ENCODE data around the gene ATPAF2. TPM values are rescaled to one million over a fixed set of nuclear protein-coding genes. Genes with fewer than 3 reads are reported as not detected.

ATPAF2 gene
- total RNA-seq, 2 experiments from 2014 or later = 32.1 to 33.4 TPM

- ATAC-seq (peak; percentile 93), DNase-seq (peak; percentile 81)
- no peaks in the 10 kb centered on the region for H3K9me3 Mint-ChIP-seq (ENCODE audit: low read depth)
- CTCF ChIA-PET = interaction anchor here (0.5 to 4.0 kb wide), 38 partner anchors 8 to 536 kb away, joined by 3 to 29 read pairs (median 4); partner anchors contain the start of genes DRC3 and TOM1L2
- H3K27ac Mint-ChIP-seq = peak overlapping the region; percentile 24
- no peaks in the 10 kb centered on the region for H3K36me3 Mint-ChIP-seq
- peaks cover 42% of the 10 kb centered on the region for H3K4me1 Mint-ChIP-seq
- no peak overlapping the region for H3K4me3 Mint-ChIP-seq
- no peaks in the 10 kb centered on the region for H3K27me3 Mint-ChIP-seq
Measured at GRCh38 chr17:18033442-18034099, 5.4 kb downstream of the ATPAF2 start.

- Mint-ChIP-seq H3K9me3 (ENCODE audit: low read depth) (no peaks in the 10 kb centered on the region), H3K27ac (no peak overlapping the region), H3K27me3 (no peaks in the 10 kb centered on the region), H3K4me1 (peaks cover 35% of the 10 kb centered on the region), H3K36me3 (no peaks in the 10 kb centered on the region), H3K4me3 (no peak overlapping the region)
- ATAC-seq (no peak), DNase-seq (no peak)
- CTCF ChIA-PET = interaction anchor here (2.2 to 2.8 kb wide), 2 partner anchors 48 to 196 kb away, joined by 4 to 21 read pairs; no protein-coding TSS in a partner anchor
Measured at GRCh38 chr17:18031955-18032354, 7.0 kb downstream of the ATPAF2 start.

- H3K27me3 Mint-ChIP-seq = no peaks in the 10 kb centered on the region
- no peak overlapping the region for H3K4me3 Mint-ChIP-seq
- H3K27ac Mint-ChIP-seq = no peak overlapping the region
- ATAC-seq = no peak
- H3K9me3 Mint-ChIP-seq (ENCODE audit: low read depth) = no peaks in the 10 kb centered on the region
- DNase-seq = no peak
- CTCF ChIA-PET = interaction anchor here (1.2 to 1.7 kb wide), 3 partner anchors 36 to 159 kb away, joined by 3 to 6 read pairs (median 3); no protein-coding TSS in a partner anchor
- peaks cover 48% of the 10 kb centered on the region for H3K4me1 Mint-ChIP-seq
- peaks cover 3% of the 10 kb centered on the region for H3K36me3 Mint-ChIP-seq
Measured at GRCh38 chr17:18028952-18029540, 9.9 kb downstream of the ATPAF2 start.

GRCh38 chr17:18028114-18028951 is 10.6 kb downstream of the ATPAF2 start:
- CTCF ChIA-PET = interaction anchor here (0.9 to 1.7 kb wide), 5 partner anchors 35 to 346 kb away, joined by 3 to 6 read pairs (median 3); no protein-coding TSS in a partner anchor
- ATAC-seq = no peak
- H3K9me3 Mint-ChIP-seq (ENCODE audit: low read depth) = no peaks in the 10 kb centered on the region
- peaks cover 44% of the 10 kb centered on the region for H3K4me1 Mint-ChIP-seq
- peaks cover 3% of the 10 kb centered on the region for H3K36me3 Mint-ChIP-seq
- H3K4me3 Mint-ChIP-seq = no peak overlapping the region
- DNase-seq = no peak
- no peaks in the 10 kb centered on the region for H3K27me3 Mint-ChIP-seq
- no peak overlapping the region for H3K27ac Mint-ChIP-seq

- no peak overlapping the region for H3K27ac Mint-ChIP-seq
- CTCF ChIA-PET = interaction anchor here (1.5 to 3.8 kb wide), 2 partner anchors 8 to 345 kb away, joined by 3 to 23 read pairs; no protein-coding TSS in a partner anchor
- ATAC-seq (no peak), DNase-seq (no peak)
- no peaks in the 10 kb centered on the region for H3K9me3 Mint-ChIP-seq (ENCODE audit: low read depth)
- H3K36me3 Mint-ChIP-seq = peaks cover 3% of the 10 kb centered on the region
- no peaks in the 10 kb centered on the region for H3K27me3 Mint-ChIP-seq
- peaks cover 34% of the 10 kb centered on the region for H3K4me1 Mint-ChIP-seq
- H3K4me3 Mint-ChIP-seq = no peak overlapping the region
Measured at GRCh38 chr17:18027280-18027679, 11.7 kb downstream of the ATPAF2 start.

GRCh38 chr17:18025945-18026776 is 12.8 kb downstream of the ATPAF2 start:
- peaks cover 3% of the 10 kb centered on the region for H3K36me3 Mint-ChIP-seq
- peak; percentile 76 for ATAC-seq
- H3K4me1 Mint-ChIP-seq = peaks cover 28% of the 10 kb centered on the region
- no peaks in the 10 kb centered on the region for H3K9me3 Mint-ChIP-seq (ENCODE audit: low read depth)
- H3K27ac Mint-ChIP-seq = peak overlapping the region; percentile 84
- peak; percentile 78 for DNase-seq
- peak overlapping the region; percentile 12 for H3K4me3 Mint-ChIP-seq
- CTCF ChIA-PET = interaction anchor here (0.6 to 3.8 kb wide), 7 partner anchors 9 to 911 kb away, joined by 3 to 23 read pairs (median 4); no protein-coding TSS in a partner anchor
- no peaks in the 10 kb centered on the region for H3K27me3 Mint-ChIP-seq

- ATAC-seq = peak; percentile 98
- H3K27ac Mint-ChIP-seq = peak overlapping the region; percentile 84
- peak overlapping the region; percentile 12 for H3K4me3 Mint-ChIP-seq
- H3K36me3 Mint-ChIP-seq = peaks cover 3% of the 10 kb centered on the region
- H3K9me3 Mint-ChIP-seq (ENCODE audit: low read depth) = no peaks in the 10 kb centered on the region
- H3K27me3 Mint-ChIP-seq = no peaks in the 10 kb centered on the region
- CTCF ChIA-PET = interaction anchor here (0.6 to 3.8 kb wide), 8 partner anchors 9 to 429 kb away, joined by 3 to 23 read pairs (median 4); no protein-coding TSS in a partner anchor
- H3K4me1 Mint-ChIP-seq = peaks cover 28% of the 10 kb centered on the region
- peak; percentile 86 for DNase-seq
Measured at GRCh38 chr17:18025241-18025944, 13.6 kb downstream of the ATPAF2 start.

GRCh38 chr17:18021372-18021771 is 17.6 kb downstream of the ATPAF2 start:
- Mint-ChIP-seq H3K36me3 (peaks cover 3% of the 10 kb centered on the region), H3K4me3 (no peak overlapping the region), H3K27me3 (no peaks in the 10 kb centered on the region), H3K27ac (no peak overlapping the region), H3K9me3 (ENCODE audit: low read depth) (no peaks in the 10 kb centered on the region), H3K4me1 (peaks cover 15% of the 10 kb centered on the region)
- CTCF ChIA-PET = interaction anchor here (1.0 to 1.6 kb wide), 4 partner anchors 9 to 102 kb away, joined by 3 to 6 read pairs (median 4); no protein-coding TSS in a partner anchor
- DNase-seq (no peak), ATAC-seq (no peak)

GRCh38 chr17:18020971-18021370 is 18.0 kb downstream of the ATPAF2 start:
- Mint-ChIP-seq H3K27ac (no peak overlapping the region), H3K4me1 (peaks cover 11% of the 10 kb centered on the region), H3K36me3 (peaks cover 3% of the 10 kb centered on the region), H3K4me3 (no peak overlapping the region), H3K27me3 (no peaks in the 10 kb centered on the region), H3K9me3 (ENCODE audit: low read depth) (no peaks in the 10 kb centered on the region)
- CTCF ChIA-PET = interaction anchor here (1.0 to 1.6 kb wide), 5 partner anchors 9 to 101 kb away, joined by 3 to 6 read pairs (median 3); no protein-coding TSS in a partner anchor
- DNase-seq = no peak
- no peak for ATAC-seq

GRCh38 chr17:18019838-18020154 is 19.2 kb downstream of the ATPAF2 start:
- Mint-ChIP-seq H3K4me1 (no peaks in the 10 kb centered on the region), H3K27me3 (no peaks in the 10 kb centered on the region), H3K27ac (no peak overlapping the region), H3K36me3 (no peaks in the 10 kb centered on the region), H3K4me3 (no peak overlapping the region), H3K9me3 (ENCODE audit: low read depth) (no peaks in the 10 kb centered on the region)
- no peak for ATAC-seq
- no peak for DNase-seq
- CTCF ChIA-PET = interaction anchor here (1.2 kb wide), 1 partner anchor 13 kb away, joined by 3 read pairs; no protein-coding TSS in a partner anchor

- DNase-seq = no peak
- ATAC-seq = no peak
- no peak overlapping the region for H3K27ac Mint-ChIP-seq
- no peaks in the 10 kb centered on the region for H3K27me3 Mint-ChIP-seq
- no peaks in the 10 kb centered on the region for H3K4me1 Mint-ChIP-seq
- H3K9me3 Mint-ChIP-seq (ENCODE audit: low read depth) = no peaks in the 10 kb centered on the region
- H3K36me3 Mint-ChIP-seq = no peaks in the 10 kb centered on the region
- no peak overlapping the region for H3K4me3 Mint-ChIP-seq
- CTCF ChIA-PET = no interaction called here
Measured at GRCh38 chr17:18018411-18018921, 20.5 kb downstream of the ATPAF2 start.

- CTCF ChIA-PET = no interaction called here
- Mint-ChIP-seq H3K4me1 (no peaks in the 10 kb centered on the region), H3K27ac (no peak overlapping the region), H3K27me3 (no peaks in the 10 kb centered on the region), H3K9me3 (ENCODE audit: low read depth) (no peaks in the 10 kb centered on the region), H3K36me3 (no peaks in the 10 kb centered on the region), H3K4me3 (no peak overlapping the region)
- DNase-seq (no peak), ATAC-seq (no peak)
Measured at GRCh38 chr17:18017958-18018357, 21.0 kb downstream of the ATPAF2 start.

All from activated CD8-positive, alpha-beta memory T cell treated with anti-CD3 and anti-CD28 coated beads, Interleukin-2, amount 10 ng/mL, durations not matched to agents 7 days and 5 days (primary cell).